RCC 7860 (cell line): ENCODE measurements around the gene EXOC4.

ENCODE experiments used
- DNase-seq: peaks from one replicate; pipeline ENCODE4 v3.0.0-alpha.2; 2015; ENCODE audit warnings: low spot score
- FAIRE-seq: peaks from 2 replicates; lab custom pipeline; 2012; peaks lifted over from hg19 to GRCh38; lab: Jason Lieb, UNC

EXOC4 gene

DNA sequence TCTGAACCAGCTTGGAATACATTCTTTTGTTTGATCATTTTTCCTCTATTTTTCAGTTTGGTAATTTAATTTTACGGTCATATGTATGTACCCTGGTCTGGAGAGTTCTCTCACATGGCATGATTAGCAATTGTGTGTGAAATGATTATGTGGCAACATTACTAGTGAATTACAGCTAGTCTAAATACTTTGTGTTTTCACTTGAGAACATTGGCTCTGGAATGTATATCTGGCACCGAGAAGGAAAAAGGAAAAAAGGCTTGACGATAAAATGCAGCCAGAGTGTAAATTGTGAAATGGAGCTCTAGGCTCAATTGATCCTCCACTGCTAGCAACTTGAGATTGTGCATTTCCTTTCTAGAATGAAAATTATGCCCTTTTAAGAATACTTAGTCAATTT is 397.2 kb downstream of the EXOC4 start:
- no peak for FAIRE-seq
- no peak for DNase-seq

DNA sequence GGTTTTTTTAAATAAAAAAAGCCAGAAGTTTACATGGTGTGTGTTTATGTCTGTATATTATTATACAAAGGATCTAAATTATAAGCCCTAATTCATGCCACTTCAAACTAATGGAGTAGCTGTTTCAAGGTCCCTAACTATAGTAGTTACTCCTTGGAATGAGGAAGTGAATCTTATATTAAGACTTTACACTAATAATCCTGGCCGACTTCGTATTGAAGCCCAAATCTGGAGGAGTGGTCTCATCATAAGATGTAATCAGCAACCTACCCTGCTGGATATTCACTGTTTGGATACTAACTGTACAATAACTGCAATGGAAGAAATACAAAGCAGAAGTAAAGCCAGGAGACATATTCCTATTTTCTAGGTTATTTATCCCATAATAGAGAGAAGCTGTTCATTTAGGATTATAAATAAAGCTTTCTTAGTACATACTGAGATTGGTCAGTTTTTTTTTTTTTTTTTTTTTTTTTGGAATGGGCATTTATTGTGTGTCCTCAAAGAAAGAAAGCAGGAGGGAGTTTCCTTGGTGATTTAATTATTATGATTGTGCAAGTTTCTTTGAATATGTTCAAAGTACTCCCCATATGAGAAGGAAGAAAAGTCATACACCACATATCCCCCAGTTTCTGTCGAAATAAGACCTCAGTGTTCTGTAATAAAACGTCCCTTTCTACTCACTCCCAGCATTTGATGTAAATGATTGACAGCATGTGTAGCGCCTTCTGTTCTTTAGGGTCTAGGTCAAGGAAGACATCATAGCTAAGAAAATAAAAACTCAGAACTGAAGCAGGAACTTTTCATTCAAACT is 397.8 kb downstream of the EXOC4 start:
- FAIRE-seq (no peak), DNase-seq (no peak)

- FAIRE-seq = no peak
- no peak for DNase-seq
Observed at GRCh38 chr7:133652547-133652946, 399.7 kb downstream of the EXOC4 start.

DNA sequence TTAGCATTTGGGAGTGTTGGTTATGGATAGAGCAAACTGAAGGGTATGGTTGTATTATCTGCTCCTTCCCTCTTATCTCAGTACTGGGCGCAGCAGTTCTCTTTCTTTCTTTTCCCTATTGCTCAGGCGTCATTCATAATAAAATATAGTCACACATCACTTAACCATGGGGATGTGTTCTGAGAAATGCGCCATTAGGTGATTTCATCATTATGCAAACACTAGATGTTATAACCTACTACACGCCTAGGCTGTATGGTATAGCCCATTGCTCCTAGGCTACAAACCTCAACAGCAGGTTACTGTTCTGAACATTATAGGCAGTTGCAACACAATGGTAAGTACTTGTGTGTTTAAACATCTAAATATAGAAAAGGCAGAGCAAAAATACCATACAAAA is 401.7 kb downstream of the EXOC4 start:
- DNase-seq (no peak), FAIRE-seq (no peak)

- FAIRE-seq (no peak), DNase-seq (no peak)
Observed at GRCh38 chr7:133662276-133662675, 409.4 kb downstream of the EXOC4 start.

DNA sequence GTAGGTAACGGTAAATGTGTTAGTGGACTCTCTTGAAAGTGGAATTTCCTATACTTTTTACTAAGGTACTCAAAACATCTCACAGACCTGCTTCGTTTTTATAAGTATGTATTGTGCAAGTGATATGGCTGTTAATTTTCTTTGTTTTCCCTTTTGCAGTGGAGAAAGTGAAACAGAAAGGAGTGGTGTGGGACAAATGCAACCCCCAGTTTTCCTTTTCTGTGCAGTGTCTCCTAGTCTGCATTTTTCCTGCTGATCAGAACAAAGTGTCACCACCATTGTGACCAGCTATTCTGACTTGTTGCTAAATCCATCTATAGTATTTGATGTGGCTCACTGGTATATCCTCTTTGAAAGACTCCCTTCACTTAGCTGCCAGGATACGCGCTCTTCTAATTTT is 410.0 kb downstream of the EXOC4 start:
- no peak for DNase-seq
- FAIRE-seq = no peak

GRCh38 chr7:133664528-133664927 is 411.6 kb downstream of the EXOC4 start:
- FAIRE-seq (no peak), DNase-seq (no peak)

- FAIRE-seq = no peak
- DNase-seq = no peak
Observed at GRCh38 chr7:133668296-133669060, 415.6 kb downstream of the EXOC4 start.

GRCh38 chr7:133669061-133669455 is 416.2 kb downstream of the EXOC4 start:
- FAIRE-seq = no peak
- DNase-seq = no peak

DNA sequence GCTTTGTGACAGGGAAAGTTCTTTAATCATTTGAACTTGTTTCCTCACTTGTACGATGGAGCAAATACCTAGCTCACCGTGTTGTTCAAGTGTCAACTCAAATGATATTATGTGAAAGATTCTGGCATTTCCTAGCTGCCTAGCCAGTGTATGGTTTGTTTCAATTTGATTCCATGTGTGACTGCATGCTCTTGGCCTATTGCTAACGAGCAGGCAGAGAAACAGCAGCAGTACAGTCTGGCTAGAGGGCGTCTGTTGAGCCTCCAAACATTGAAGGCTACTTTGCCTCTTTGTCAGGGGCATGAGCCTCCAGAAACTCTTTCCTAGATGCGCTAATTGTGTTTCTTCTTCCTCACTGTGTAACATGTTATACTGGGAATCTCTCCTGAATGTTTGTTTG is 417.4 kb downstream of the EXOC4 start:
- DNase-seq = no peak
- no peak for FAIRE-seq

- peak; percentile 85 for FAIRE-seq
- peak; percentile 43 for DNase-seq
Observed at GRCh38 chr7:133672866-133673265, 420.0 kb downstream of the EXOC4 start.

DNA sequence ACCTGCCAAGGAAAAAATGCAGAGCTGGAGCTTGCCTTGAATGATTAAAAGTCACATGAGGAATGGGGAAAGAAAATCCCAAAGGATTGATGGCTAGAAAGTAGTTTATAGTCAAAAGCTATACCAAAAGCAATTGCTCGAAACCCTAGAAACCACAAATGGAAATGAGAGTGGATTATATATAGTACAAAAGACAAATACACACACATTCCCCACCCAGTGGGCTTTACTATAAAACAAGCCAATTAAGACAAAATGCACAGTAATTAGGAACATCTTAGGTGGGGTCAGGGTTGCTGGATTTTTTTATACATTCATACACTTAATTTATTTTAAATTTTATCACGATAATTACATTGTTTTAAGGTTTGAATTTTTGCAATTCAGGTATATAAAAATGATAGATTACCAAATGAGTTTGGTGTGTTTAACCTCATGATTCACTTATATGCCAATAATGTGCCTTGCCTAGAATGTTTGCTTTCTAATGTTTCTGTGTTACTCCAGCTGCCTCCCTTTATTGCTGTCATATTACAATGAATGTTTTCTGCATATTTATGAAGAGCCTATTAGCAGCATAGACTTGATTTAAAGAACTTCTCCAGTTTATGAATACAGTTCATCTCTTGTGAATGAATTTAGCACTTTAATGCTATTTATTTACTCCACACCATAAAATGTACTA is 421.3 kb downstream of the EXOC4 start:
- no peak for FAIRE-seq
- no peak for DNase-seq

- DNase-seq (no peak), FAIRE-seq (no peak)
Observed at GRCh38 chr7:133675510-133676218, 422.8 kb downstream of the EXOC4 start.

DNA sequence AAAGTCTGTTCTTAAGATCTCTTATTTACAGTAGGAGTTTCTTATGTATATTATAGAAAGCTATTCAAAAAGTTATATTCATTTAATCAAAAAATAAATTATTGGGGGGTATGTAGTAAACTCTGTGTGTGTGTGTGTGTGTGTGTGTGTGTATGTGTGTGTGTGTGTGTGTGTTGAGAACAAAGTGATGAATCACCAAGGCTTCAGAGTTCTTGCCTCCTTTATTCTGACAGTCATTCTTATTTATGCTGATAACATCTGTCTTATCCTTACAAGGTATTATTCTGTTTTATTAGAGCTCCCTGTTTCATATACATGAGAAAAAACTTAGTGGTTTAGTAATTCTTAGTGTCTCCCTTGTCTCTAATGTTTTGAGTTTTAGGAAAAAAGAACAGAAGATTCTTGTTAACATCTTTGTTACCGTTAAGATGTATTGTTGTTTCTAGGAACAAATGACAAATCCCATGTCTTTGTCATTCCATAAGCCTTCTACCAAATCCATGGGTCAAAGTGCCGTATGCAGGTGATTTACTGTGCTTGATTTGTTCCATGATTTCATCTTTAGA is 424.0 kb downstream of the EXOC4 start:
- no peak for DNase-seq
- no peak for FAIRE-seq

DNA sequence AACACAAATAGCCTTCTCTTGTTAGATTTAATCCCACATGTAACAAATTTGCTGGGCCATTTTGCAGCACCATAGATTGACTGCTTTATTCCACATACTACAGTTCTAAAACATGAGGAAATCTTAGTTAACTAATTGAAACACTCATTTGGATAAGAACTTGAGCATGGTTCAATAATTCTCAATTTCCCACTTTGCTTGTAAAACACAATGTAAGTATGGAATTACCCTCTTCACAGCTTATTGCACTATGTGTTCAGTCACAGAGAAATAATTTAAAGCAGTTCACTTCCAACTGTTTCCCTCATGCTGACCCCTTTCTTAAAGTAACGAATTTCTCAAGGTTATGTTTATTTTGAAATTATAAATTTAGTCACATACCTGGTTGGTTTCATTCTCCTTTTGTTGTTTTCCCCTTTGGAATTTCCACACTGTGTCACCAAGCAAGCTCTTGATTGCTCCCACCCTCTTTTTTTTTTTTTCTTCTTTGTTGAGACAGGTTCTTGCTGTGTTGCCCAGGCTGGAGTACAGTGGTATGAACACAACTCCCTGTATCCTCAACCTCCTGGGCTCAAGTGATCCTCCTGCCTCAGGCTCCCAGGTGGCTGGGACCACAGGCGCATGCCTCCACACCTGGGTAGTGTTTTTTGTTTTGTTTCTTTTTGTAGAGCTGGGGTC is 425.4 kb downstream of the EXOC4 start:
- no peak for DNase-seq
- FAIRE-seq = no peak

- no peak for FAIRE-seq
- no peak for DNase-seq
Observed at GRCh38 chr7:133679977-133680376, 427.1 kb downstream of the EXOC4 start.

DNA sequence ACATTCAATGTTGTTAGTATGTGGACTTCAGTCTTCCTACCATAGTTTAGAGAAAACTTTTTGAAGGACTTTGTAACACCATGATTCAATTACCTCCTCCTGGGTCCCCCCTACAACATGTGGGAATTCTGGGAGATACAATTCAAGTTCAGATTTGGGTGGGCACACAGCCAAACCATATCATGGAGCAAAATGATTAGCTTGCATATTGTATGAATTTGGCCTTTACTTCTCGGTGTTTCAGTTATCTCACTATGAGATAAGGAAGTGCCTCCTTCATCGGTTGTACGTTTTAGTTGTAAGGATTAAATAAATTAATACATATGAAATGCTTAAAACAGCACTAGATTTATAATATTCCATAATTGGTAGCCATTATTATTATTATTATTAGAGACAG is 428.7 kb downstream of the EXOC4 start:
- no peak for FAIRE-seq
- no peak for DNase-seq

DNA sequence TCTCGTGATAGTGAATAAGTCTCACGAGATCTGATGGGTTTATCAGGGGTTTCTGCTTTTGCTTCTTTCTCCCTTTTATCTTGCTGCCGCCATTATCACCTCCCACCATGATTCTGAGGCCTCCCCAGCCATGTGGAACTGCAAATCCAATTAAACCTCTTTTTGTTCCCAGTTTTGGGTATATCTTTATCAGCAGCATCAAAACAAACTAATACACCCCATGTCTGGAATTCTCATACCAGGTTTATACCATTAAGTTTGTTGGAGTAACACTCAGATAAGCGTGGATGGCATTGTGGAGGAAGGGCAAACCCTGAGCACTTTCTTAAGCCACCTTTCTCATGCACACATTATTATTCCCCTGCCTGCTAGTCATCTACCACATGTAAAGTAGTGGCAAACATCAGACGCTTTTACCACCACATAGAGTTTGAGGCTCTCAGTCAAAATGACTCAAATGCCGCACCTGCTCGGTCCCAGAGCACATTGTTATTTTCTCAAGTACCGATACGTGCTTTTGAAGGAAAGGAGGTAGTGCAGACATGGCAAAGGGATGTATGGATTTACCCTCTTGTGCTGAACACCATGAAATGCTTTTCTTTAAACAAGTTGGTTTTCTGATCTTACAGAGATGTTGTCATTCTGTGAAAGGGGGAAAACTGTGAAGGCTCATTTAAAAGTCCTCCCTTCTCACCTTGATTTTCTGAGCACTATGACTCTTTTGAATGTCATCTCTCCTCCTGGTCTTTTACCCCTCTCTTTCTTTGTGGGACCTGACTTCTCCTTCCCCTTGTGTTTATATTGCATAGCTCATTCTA is 429.7 kb downstream of the EXOC4 start:
- DNase-seq (no peak), FAIRE-seq (no peak)

GRCh38 chr7:133683182-133683454 is 430.2 kb downstream of the EXOC4 start:
- no peak for FAIRE-seq
- no peak for DNase-seq
